ENCODE data around the gene ZDHHC14.
"Not testable (repeated sequence)": the region's sequence is repeated elsewhere in the genome, so short reads cannot be mapped to it uniquely, and the experiment has no call there.

- TF ChIP-seq CTCF (IDR thresholded peaks at IDR 0.05; ENCODE audit: insufficient read depth, low read length); GABPA (IDR thresholded peaks at IDR 0.05; ENCODE audit: low read depth); POLR2AphosphoS5 (IDR thresholded peaks at IDR 0.05; ENCODE audit: low read depth): not testable (repeated sequence)
Measured at GRCh38 chr6:157560063-157560462, 179.1 kb downstream of the ZDHHC14 start.
